ENCODE data around the gene SNX5.

Gene SNX5

DNA sequence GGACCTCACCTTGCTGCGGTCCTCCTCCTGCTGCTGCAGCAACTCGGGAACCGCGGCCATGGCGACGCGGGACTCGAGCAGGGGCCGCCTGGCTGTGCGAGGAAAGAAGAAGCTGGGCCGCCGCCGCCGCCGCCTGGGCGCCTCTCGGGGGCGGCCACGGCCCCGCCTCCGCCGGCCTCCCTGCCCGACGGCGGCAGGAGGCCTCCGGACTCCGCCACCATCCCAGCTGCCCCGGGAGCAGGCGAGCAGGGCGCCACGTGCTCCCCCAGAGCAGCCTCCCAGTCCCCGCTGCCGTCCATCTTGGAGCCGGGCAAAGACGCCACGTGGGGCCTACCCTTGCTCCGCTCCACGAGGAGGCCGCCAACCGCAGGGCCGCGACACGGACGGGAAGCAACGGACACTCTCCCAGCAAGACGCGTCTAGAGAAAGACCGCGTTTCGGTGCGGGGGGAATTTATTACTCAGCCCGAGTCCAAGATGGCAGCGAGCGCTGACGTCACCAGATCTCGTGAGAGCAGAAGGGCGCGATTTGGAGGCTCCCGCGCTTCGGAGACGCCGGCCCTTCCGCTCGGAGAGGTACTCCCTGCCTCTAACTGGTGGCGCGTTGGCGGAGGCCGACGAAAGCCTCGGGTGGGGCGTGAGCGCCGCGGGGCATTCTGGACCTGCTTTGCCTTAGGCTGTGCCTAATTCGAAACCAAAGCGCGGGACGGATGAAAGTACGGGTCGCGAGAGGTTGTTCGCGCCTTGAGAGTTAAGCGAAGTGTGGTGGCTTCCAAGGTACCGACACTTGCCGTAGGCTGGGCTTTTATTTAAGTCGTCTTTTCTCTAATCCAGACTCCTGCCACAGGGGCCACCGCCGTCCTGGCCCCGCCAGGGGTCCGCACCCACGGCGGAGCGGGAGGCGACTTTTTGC lies at the start of gene SNX5, which contains the start of gene MGME1:
TSS of gene SNX5 (minus strand) at position 429 of the 912 bp plus-strand sequence. CDS start at position 60, 369 bp downstream.
TSS of gene MGME1 (plus strand) at position 653 of the 912 bp plus-strand sequence. CDS start 842 bp downstream, outside the sequence.
- peak; percentile 97 to 98 for DNase-seq (ENCODE audit: low read depth in 2 of 2)

GRCh38 chr20:18018100-18018499 lies 49.5 kb upstream of the SNX5 start:
- DNase-seq (ENCODE audit: low read depth in 2 of 2): no peak

- no peak for DNase-seq (ENCODE audit: low read depth in 2 of 2)
Observed at GRCh38 chr20:18016772-18017171, 48.2 kb upstream of the SNX5 start.

DNA sequence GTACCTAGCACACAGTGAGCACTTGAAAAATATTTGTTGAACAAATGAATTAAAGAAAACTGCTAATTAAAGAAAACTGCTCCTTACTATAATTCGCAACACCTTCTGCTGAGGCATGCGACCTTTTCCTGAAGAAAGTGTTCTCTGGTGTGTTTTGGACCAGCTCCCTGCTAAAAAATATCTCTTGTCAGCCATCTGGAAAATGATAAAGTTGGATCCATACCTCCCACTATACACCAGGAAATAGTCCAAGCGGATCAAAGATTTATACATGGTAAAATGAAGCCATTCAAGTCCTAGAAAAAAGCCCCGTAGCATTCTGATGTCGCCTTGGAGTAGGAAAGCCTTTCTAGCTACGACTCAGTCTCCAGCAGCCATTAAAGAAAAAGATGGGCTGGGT lies 45.8 kb upstream of the SNX5 start:
- no peak for DNase-seq (ENCODE audit: low read depth in 2 of 2)

GRCh38 chr20:18012901-18013300 lies 44.3 kb upstream of the SNX5 start:
- DNase-seq (ENCODE audit: low read depth in 2 of 2): no peak

GRCh38 chr20:18011951-18012645 lies 43.5 kb upstream of the SNX5 start:
- DNase-seq (ENCODE audit: low read depth in 2 of 2): no peak

- no peak for DNase-seq (ENCODE audit: low read depth in 2 of 2)
Observed at GRCh38 chr20:18011482-18011881, 42.9 kb upstream of the SNX5 start.

GRCh38 chr20:18009116-18009515 lies 40.5 kb upstream of the SNX5 start:
- no peak for DNase-seq (ENCODE audit: low read depth in 2 of 2)

GRCh38 chr20:18007534-18008292 lies 39.1 kb upstream of the SNX5 start:
- DNase-seq (ENCODE audit: low read depth in 2 of 2): no peak

DNA sequence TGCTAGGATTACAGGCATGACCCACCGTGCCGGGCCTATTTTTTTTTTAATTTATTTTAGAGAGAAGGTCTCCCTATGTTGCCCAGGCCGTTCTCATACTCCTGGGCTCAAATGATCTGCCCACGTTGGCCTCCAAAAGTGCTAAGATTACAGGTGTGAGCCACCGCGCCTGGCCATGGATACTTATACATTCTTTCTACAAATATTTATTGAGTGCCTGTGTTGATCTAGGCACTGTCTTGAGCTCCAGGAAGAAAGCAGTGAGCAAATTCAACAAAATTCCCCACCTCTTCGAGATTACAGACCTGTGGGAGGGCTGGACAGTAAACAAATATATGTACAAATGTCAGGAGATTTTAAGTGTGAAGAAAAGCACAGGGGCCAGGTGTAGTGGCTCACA lies 38.1 kb upstream of the SNX5 start:
- DNase-seq (ENCODE audit: low read depth in 2 of 2): no peak

GRCh38 chr20:18005990-18006364 lies 37.4 kb upstream of the SNX5 start:
- no peak for DNase-seq (ENCODE audit: low read depth in 2 of 2)

DNA sequence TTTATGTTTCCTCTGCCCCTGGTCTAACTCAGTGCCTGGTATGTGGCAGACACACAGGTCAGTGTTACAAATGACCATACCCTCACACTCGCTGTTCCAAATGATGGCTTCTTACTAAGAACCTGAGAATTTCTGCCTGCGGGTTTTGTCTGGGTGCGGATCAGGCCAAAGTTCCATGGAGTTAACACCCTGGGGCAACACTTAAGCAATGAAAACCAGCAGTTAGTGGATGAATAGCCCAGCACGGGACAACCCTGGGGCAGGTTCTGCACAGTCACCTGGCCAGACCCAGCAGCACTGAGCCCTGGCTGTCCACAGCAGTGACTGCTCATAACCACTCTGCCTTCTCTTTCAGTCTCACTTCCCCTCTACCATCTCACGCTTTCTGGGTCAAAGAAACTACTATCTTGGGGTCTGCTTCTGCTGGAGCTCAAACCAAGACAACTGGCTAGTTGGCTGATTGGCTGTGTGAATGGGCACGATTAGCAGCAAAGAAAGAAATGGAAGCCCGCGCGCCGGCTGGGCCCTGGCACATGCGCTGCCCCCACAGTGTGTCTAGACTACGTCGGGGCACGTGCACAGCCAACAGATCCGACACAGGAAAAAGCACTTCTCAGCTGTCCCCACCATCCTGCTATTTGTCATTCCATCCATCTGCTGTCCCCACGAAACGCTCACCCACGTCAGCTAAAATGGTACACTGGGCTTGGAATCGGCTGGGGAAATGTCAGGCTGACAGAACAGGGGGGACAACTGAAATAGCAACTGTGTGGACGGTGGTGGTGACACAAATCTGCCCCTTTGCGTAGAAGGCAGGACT lies 36.8 kb upstream of the SNX5 start:
- DNase-seq (ENCODE audit: low read depth in 2 of 2): no peak

- no peak for DNase-seq (ENCODE audit: low read depth in 2 of 2)
Observed at GRCh38 chr20:18004384-18005031, 35.9 kb upstream of the SNX5 start.

DNA sequence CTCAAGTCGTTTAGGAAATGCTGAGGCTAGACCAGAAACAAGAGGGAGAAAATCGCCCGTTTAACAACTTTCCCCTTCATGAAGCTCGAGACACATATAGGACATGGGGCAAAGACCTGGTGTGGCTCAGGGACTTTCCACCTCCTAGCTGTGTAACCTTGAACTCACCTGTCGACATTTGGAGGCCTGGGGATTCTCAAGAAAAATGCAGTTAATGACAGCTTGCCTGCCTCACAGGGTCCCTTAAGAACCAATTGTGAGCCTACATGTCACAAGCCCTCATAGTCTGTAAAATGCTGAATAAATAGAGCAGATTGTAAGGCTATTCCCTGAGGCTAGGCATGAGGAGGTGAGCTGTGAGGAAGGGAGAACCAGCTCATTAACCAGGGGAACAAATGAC lies 35.3 kb upstream of the SNX5 start:
- DNase-seq (ENCODE audit: low read depth in 2 of 2): no peak

- DNase-seq (ENCODE audit: low read depth in 2 of 2): no peak
Observed at GRCh38 chr20:18001131-18001921, 32.7 kb upstream of the SNX5 start.

- no peak for DNase-seq (ENCODE audit: low read depth in 2 of 2)
Observed at GRCh38 chr20:17999566-17999965, 31.0 kb upstream of the SNX5 start.

DNA sequence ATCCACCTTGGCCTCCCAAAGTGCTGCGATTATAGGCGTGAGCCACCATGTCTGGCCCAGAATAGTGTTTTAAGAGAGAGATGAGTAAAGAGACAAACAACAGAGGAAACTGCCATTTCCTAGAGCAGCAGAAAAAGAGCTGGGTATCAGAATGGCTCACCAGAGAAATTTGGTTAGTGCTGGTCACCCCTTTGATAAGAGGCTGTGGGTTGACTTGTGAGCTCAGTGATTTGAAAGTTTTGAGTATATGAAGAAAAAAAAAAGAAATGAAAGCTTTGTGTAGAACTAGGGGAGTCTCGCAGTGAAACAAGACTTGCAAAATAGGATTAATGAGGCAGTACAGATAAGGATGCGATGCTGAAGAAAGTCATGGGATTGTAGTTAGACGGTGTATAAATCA lies 29.9 kb upstream of the SNX5 start:
- DNase-seq (ENCODE audit: low read depth in 2 of 2): no peak

DNA sequence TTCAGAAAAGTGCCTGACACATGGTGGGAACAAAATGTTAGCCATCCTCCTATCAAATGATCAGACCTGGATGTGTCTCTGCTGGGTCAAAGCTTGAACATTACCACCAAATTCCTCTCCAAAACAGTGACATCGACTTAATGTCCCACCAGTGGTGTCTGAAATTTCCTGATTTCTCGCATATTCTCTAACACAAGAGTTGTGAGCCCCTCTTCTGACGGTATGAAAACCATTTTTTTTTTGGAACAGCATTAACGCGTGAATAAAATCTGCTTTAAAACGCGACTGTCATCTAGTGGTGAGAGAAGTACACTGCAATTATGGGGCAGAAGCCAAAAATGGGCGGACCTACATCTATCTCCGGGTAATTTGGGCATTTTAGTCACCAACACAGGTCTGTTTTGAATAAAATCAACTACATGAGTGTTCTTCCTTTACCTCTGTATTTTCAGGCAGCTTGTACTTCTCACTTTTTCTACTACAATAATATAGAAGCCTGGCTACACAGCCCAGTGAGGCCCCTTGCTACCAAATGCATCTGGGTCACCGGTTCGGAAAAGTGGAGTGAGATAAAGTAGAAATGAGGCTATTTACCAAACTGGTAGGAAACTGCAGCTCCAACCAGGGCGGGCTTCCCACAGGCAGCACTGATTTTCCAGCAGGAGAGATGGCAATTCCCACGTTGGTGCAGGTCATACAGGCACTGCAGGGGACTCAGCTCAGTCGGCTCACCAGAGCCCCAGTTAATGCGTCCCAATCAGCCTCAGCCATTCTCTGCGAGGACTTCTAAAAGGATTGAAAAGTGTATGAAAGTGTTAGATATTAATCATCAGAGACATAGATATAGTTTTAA lies 27.6 kb upstream of the SNX5 start:
- no peak for DNase-seq (ENCODE audit: low read depth in 2 of 2)

DNA sequence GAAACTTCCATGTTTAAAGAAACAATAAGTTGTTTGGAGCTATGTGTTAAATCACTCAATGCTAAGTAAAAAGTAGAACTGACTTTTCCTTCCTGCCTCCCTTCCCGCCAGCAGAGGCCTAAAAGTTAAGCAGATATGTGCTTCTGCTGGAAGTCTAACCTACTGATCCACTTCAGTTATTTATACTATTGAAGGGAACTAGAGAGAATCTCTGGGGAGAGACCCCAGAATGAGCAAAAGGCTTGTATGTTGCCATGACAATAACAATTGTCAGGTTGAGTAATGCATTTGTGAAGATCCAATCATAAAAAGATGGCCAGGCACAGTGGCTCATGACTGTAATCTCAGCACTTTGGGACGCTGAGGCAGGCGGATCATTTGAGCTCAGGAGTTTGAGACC lies 25.0 kb upstream of the SNX5 start:
- no peak for DNase-seq (ENCODE audit: low read depth in 2 of 2)

All from stimulated activated CD8-positive, alpha-beta memory T cell treated with anti-CD3 and anti-CD28 coated beads, Interleukin-2, amount 100 ng/mL, for 1 hour (primary cell).